Measurements from ENCODE around the gene OOSP2. TPM values are rescaled to one million over a fixed set of nuclear protein-coding genes. Genes with fewer than 3 reads are reported as not detected.

Gene OOSP2
- total RNA-seq, 2 experiments from 2014 or later = not detected

DNA sequence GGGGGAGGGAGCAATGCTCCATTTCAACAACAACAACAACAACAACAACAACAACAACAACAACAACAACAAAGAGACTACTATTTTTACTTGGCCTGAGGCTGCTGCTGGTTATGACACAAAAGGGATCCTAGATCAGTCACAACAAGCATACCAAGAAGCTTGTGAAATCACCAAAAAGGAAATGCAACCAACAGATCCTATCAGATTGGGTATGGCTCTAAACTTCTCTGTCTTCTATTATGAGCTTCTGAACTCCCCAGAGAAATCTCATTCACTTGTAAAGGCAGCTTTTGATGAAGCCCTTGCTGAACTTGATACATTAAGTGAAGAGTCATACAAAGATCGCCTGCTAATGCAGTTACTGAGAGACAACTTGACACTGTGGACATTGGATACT, 37.8 kb downstream of the OOSP2 start:
- ChIA-PET CTCF (no interaction called here), POLR2A (no interaction called here)

DNA sequence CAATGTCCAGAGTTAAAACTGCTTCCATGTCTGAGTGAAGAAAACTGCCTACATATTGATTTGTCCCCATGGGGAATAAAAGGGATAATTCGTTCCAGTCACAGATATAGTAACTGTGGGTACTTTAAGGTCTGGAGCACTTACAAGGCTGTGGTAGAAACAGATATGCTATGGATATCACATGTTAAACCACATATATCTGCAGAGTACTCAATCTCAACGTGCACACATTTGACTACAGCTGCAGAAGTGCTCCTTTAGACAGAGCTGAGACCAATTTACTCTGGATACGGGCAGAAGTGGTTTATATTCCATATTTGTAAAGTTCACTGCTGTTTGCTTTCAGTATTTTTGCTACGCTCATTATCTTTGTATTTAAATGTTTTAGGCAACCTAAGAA, 38.5 kb downstream of the OOSP2 start:
- POLR2A ChIA-PET = no interaction called here
- CTCF ChIA-PET = no interaction called here

DNA sequence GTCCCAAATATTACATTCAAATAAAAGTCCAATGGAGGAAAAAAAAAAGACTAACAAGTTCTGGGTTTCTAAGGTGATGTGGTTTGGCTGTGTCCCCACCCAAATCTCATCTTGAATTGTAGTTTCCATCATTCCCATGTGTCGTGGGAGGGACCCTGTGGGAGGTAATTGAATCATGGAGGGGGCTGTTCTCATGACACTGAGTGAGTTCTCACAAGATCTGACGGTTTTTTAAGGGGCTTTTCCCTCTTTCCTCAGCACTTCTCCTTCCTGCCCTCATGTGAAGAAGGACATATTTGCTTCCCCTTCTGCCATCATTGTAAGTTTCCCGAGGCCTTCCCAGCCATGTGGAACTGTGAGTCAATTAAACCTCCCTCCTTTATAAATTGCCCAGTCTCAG, 40.3 kb downstream of the OOSP2 start:
- POLR2A ChIA-PET = no interaction called here
- CTCF ChIA-PET = no interaction called here

DNA sequence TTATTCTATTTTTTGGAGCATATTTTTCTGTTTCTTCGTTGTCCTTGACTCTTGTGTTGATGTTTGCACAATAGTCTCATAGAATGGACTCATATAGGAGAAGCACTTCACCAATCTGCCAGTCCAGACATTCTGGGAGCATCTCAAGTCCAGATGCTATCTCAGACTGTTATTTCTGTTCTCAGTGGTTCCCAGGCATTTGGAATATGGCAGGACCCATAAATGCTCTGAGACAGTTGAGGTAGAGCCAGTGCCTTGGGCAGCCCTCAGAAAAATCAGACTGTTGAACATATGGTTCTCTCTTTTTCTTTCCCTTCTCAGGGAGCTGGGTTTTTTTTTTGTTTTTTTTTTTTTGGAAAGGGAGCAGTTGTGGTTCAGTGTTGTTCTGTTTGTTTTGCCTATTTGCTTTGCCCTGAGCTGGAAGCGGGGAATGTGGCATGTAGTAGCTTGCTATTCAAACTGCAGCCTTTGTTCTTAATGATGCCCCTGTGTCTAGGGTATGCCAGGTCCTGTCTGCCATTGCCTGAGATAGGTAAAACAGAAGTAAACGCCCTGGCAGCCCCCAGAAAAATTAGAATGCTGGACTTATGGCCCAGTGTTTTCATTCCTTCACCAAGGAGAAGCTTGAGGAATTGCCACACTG, 44.5 kb downstream of the OOSP2 start:
- POLR2A ChIA-PET = no interaction called here
- CTCF ChIA-PET = no interaction called here

DNA sequence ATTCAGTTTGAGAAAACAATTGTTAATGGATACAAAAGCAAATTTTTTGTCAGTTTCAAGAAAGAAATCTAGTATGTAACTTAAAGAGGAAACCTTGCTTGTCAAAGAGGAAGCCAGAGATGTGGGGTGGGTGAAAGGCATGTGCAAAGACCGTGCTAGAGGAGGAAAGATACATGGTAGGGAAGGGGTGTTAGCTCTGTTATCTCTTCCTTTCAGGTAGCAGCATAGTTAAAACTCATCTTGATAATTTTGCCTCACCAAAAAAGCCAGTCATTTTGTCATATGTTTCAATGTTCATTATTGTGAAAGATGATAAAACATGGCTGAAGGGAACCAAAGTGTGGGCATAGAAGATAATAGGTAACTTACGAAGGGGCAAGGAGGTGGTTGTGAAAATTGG, 45.7 kb downstream of the OOSP2 start:
- ChIA-PET POLR2A (no interaction called here), CTCF (no interaction called here)

DNA sequence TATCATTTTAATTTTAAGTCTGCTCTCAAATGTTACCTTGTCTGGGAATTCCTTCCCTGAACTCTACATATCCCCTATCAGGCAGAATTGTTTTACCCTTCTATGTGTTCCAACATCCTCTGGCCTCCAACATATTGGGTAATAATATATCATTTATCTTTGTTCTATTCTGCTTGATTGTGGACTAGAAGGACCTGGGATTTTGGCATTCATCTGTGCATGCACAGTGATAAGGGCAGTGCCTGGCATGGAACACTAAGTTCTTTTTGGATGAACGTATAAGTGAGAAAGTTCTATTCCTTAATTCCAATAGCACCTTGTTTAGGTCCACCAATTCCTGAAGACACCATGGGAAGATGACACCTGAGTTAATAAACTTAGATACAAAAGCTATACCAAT, 47.0 kb downstream of the OOSP2 start:
- ChIA-PET CTCF (no interaction called here), POLR2A (no interaction called here)

DNA sequence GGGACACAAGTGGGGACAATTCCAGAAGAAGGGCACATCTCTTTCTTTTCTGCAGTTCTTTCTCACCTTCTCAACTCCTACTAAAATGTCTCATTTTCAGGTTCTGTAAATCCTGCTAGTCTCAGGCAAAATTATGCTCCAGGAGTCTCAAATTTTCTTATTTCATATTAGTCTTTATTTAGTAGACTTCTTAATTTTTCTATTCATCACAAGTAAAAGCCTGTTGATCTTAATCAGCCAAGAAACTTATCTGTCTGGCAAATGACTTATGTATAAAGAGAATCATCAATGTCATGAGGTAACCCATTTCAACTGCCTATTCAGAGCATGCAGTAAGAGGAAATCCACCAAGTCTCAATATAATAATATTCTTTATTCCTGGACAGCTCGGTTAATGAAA, 48.2 kb downstream of the OOSP2 start, which contains the start of gene MS4A2:
TSS of gene MS4A2 (plus strand) at position 301 of the 400 bp plus-strand sequence. CDS start 102 bp downstream, outside the sequence.
- POLR2A ChIA-PET = no interaction called here
- CTCF ChIA-PET = no interaction called here

DNA sequence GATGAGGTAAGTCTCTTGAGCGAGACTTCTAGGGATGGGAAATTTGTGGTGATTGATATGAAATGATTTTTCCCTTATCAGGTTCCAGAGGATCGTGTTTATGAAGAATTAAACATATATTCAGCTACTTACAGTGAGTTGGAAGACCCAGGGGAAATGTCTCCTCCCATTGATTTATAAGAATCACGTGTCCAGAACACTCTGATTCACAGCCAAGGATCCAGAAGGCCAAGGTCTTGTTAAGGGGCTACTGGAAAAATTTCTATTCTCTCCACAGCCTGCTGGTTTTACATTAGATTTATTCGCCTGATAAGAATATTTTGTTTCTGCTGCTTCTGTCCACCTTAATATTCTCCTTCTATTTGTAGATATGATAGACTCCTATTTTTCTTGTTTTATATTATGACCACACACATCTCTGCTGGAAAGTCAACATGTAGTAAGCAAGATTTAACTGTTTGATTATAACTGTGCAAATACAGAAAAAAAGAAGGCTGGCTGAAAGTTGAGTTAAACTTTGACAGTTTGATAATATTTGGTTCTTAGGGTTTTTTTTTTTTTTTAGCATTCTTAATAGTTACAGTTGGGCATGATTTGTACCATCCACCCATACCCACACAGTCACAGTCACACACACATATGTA, 55.4 kb downstream of the OOSP2 start:
- CTCF ChIA-PET = no interaction called here
- POLR2A ChIA-PET = no interaction called here

DNA sequence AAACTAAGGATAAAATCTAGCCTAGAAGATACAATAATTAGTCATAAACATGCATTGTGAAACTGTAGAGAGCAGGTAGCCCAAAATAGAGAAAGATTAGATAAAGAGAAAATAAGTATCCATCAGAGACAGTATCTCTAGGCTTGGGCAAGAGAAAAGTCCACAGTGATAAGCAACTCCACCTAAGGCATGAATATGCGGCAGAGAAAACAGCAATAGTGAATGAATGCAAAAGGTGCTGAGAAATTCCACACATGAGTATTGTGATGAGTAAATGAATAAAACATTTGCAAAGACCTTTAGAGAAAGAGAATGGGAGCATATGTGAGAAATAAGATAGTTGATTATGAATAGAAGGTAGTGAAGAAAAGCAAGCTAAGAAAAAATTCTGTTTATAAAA, 57.0 kb downstream of the OOSP2 start:
- CTCF ChIA-PET = interaction anchor here (0.6 kb wide), 1 partner anchor 816 kb away, joined by 4 read pairs; no protein-coding TSS in a partner anchor
- POLR2A ChIA-PET = no interaction called here

Other genes starting within 250 kb of the OOSP2 start
- 10 to 100 TPM; 96.2 to 96.5 TPM for gene MRPL16, start 229.6 kb upstream of the OOSP2 start, total RNA-seq
- gene CBLIF, start 194.9 kb upstream of the OOSP2 start, total RNA-seq = not detected
- gene TCN1, start 173.9 kb upstream of the OOSP2 start, total RNA-seq = not detected
- gene OOSP3, start 161.6 kb upstream of the OOSP2 start, total RNA-seq = not detected
- gene OOSP1, start 102.0 kb upstream of the OOSP2 start, total RNA-seq = not detected
- gene OOSP4A, start 76.4 kb upstream of the OOSP2 start, total RNA-seq = not detected
- gene OOSP4B, start 23.2 kb upstream of the OOSP2 start, total RNA-seq = not detected
- not detected for gene MS4A3, start 16.3 kb downstream of the OOSP2 start, total RNA-seq
- not detected for gene MS4A2, start 48.3 kb downstream of the OOSP2 start, total RNA-seq
- gene MS4A6A, start 142.7 kb downstream of the OOSP2 start, total RNA-seq = not detected
- gene MS4A4E, start 202.7 kb downstream of the OOSP2 start, total RNA-seq = not detected
- not detected for gene MS4A4A, start 240.3 kb downstream of the OOSP2 start, total RNA-seq